GM13977 (cell line): ENCODE data around the gene HDLBP.

Experiments
- DNase-seq: peaks from one replicate; pipeline ENCODE4 v3.0.0; 2012; ENCODE audit warnings: low spot score
- in situ Hi-C: fragments of 300-500 bp; cut with MboI; formaldehyde crosslinking; loops from one replicate; pipeline ENCODE4 v1.12.0; 2022; ENCODE audit warnings: low sequenced_read_pairs, low pct_unique_long_range_greater_than_20kb, mixed read lengths, inconsistent platforms; ENCODE audit not compliant: unreplicated experiment
- TF ChIP-seq, protein P1 (sequence below): IDR thresholded peaks from 2 replicates; pipeline ENCODE4 v1.5.1; 2012; ENCODE audit warnings: mild to moderate bottlenecking, control low read depth; ENCODE audit not compliant: insufficient read depth; ENCODE audit errors: extremely low read depth, missing control alignments

Gene HDLBP

DNA sequence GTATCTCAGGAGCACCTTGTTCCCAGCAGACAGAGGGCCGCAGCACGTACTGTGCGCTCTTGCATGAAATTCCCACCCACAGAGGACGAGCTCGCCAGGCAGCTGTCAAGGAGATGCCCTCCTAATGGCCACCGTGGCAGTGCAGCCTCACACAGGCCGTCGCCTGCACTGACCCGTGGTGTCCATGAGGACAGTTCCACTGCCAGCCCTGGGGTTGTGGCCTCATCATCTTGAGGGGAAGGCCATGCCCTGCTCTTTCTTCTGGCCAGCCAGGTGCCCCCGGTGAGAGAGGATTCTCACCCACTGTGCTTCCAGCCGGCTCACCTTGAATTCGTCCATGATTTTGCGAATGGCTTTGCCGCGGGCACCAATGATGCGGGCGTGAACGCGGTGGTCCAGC lies 85.0 kb downstream of the HDLBP start:
- TF ChIP-seq, protein P1, sequence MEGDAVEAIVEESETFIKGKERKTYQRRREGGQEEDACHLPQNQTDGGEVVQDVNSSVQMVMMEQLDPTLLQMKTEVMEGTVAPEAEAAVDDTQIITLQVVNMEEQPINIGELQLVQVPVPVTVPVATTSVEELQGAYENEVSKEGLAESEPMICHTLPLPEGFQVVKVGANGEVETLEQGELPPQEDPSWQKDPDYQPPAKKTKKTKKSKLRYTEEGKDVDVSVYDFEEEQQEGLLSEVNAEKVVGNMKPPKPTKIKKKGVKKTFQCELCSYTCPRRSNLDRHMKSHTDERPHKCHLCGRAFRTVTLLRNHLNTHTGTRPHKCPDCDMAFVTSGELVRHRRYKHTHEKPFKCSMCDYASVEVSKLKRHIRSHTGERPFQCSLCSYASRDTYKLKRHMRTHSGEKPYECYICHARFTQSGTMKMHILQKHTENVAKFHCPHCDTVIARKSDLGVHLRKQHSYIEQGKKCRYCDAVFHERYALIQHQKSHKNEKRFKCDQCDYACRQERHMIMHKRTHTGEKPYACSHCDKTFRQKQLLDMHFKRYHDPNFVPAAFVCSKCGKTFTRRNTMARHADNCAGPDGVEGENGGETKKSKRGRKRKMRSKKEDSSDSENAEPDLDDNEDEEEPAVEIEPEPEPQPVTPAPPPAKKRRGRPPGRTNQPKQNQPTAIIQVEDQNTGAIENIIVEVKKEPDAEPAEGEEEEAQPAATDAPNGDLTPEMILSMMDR, result no peak
- in situ Hi-C loops, result no loop called here
- DNase-seq, result no peak

DNA sequence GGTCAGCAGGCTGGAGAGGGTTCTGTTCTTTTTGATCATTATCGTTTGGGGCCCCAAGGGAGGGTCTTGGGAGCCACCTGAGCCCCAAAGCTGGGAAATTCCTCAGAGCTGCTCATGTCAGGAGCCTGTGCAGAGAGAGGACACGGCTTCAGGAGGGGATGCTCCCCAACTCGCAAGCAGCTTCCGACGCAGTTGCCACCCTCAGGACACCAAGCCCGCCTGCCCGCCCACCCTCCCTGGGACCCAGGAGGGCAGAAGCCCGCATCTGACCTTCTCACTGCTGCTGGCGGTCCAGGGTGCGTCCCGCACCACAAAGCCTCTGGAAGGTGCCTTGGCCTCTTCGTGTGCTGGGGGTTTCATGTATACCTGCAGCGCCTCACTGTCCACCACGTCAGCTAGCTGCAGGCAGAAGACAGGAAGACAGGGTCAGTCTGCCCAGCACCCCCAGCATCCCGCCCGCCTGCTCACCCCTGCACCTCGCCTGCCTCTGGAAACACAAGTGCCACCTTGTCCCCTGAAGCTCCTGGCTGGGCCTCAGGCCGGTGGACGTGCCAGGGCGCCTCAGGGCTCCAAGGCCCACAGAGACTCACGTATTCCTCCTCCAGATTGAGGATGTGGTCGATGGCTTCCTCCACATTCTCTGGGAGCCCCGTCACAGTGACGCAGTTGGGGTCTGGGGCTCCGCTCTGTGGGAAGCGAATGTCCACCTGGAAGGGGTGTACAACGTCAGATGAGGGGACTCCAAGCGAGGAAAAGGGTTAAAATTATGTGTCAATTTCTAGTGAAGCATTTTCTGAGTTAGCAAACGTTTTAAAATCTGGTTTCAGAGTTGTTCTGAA lies 85.7 kb downstream of the HDLBP start:
- in situ Hi-C loops, result no loop called here
- no peak for DNase-seq
- TF ChIP-seq, protein P1, result no peak

DNA sequence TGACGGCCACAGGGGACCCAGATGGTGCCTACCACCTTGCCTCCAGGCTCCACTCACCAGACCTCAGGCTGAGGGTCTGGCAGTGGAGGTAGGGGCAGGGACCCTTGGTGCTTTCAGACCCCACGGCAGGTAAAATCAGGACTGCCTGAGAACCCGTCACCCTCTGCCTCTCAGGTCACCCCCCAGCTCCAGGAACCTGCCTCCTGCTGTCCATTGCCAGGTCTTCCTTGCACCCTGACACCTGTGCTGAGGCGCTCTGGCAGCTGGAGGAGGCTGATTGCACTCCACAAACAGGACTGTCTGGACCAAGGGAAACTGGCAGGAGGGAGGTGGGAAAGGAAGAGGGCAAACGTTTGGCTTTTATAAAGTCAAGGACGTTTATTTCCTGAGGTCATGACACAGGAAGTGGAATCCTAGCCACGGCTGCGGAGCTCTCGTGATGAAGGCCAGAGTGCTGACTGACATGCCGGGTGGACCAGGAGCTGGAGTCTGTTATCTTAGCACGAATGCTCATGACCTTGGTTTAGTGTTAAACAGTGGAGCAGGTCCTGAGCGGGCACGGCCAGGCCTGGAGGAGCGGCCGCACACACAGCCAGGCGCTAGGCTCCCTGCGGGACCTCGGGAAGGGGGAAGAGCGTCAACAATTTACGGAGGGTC lies 86.5 kb downstream of the HDLBP start:
- in situ Hi-C loops, result no loop called here
- DNase-seq, result no peak
- TF ChIP-seq, protein P1, result no peak

DNA sequence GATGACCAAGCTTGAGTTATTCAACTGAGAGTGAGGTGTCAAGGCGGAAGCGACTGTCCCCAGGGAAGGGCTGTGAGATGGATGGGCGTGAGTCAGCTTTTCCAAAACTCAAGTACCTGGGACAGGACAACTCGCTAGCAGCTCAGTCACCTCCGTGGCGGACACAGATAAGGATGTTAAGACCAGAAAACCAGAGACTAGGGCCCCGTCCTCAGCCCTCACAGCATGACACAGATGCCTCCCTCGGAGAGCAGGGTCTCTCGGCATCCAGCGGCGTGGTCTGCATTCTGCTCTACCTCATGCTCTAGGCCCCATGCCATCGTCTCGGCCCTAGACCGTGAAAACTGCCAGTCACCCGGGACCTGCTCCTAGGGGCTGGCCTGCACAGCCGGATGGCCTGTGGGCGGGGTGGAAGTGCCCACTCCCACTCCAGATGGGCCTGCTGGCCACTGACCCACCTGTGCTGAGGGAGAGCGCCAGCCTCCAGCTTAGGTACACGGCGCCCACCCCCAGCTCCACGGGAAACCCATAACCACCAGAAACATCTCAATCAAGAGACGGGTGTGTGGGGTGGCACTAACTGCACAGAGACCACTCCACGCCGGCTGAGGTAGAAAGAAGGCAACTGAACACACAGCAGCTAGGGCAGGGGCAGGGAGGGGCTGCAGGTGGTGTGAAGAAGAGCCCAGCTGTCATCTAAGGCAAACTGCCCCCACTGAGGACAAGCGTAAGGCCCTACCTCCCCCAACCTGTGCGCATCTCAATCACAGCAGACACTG lies 87.2 kb downstream of the HDLBP start:
- TF ChIP-seq, protein P1, result no peak
- in situ Hi-C loops, result no loop called here
- DNase-seq, result no peak

DNA sequence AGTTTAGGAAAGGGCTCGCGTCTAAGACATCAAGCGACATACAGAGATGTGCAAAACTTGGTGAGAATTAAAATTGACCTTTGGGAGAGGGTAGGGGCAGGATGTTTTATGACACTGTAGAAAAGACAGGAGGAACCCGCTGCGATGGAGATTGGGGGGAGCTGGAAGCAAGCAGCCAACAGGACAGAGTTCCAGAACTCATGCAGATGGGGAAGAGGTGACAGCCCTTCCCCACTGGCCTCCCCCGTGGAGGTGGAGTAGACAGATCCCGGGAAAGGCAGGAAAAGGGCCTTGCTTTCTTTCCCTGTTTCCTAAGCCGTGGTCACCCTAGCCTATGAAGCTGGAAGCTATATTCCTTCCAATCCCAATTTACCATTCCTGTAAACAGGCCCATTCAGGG lies 87.9 kb downstream of the HDLBP start:
- in situ Hi-C loops, result no loop called here
- TF ChIP-seq, protein P1, result no peak
- no peak for DNase-seq

DNA sequence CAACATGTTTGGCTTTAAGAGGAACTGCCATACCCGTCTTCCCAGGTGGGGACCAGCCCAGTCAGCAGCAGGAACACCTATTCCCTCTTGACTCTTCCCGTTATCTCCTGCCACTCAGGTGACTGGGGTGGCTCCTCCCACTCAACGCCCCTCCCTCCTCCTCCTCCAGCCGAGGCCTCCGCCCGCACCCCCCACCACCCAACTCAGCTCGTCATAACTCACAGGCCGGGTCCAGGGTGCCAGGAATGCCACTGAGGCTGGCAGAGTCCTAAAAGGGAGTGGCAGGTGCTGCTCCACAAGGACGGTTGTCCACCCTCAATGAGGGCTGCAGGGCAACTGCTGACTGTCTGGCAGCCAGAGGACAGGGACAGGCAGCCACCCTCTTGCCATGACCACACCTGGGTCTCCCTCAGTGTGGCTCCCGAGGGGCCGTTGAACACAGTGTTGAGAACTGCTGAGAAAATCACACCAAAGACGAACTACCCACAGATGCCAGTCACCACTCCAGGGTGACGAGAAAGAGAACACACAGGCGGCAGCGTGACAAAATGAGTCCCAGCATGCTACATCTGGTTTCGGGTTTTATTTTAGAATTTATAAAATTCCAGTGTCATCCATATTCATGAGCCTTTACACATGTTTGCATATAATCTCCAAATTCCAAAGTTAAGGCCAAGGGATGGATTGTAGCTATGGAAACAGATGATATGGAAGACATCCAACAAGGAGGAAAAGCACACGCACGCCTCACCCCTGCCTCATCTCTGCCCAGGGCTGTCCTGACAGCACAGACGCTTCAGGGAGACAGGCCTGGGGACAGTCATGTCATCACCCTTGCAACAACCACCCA lies 88.5 kb downstream of the HDLBP start:
- in situ Hi-C loops, result no loop called here
- no peak for DNase-seq
- TF ChIP-seq, protein P1, result no peak
